Fibroblast of gingiva (primary cell): ENCODE data around the gene LY86.

Source experiments
- DNase-seq: peaks from one replicate; pipeline ENCODE4 v3.0.0-alpha.2; 2011; ENCODE audit warnings: low read depth

Gene LY86

DNA sequence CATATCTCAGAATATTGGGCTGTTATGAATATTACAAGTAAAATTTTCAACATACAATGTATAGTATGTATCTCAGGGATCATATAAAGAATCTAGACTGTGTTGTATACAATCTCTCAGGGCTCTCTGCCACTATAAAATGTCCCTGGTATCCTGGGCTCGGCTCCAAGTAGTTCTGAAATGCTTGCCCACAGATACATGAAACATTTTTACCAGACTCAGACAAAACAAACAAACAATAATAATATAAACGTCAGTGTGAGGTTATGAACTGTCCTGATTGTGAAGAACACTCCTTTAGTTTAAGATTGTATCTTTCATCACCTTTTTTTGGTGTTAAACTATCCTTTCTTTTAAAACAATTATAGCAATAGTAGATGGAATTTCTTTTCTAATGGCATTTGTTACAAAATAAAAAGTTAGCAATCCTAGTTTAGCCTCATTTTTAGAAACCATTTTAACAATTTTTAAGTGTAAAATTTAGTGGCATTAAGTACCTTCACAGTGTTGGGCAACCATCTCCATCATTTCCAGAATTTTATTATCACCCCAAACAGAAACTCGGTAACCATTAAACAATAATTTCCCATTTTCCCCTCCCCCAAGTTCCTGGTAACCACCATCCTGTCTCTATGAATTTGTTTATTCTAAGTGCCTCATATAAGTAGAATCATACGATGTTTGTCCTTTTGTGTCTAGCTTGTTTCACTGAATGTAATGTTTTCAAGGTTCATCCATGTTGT is 17.4 kb upstream of the LY86 start:
- DNase-seq = no peak

DNA sequence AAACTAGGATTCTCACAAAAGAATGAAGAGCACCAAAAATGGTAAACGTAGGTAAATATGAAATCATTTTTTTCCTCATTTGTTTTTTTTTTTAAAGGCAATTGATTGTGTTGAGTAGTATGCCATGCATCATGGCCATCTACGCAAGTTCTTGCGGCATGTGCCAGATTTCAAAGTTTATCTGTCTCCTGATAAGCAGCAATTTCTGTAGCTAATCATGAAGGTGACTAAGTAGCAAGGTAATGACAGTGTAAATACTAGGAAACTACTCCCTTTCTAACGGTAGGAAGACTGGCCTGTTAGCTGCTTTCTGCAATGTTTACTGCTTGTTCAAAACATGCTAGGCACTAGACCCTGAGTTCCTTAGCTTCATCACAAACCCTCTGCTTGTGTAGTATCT is 13.4 kb upstream of the LY86 start:
- no peak for DNase-seq

DNA sequence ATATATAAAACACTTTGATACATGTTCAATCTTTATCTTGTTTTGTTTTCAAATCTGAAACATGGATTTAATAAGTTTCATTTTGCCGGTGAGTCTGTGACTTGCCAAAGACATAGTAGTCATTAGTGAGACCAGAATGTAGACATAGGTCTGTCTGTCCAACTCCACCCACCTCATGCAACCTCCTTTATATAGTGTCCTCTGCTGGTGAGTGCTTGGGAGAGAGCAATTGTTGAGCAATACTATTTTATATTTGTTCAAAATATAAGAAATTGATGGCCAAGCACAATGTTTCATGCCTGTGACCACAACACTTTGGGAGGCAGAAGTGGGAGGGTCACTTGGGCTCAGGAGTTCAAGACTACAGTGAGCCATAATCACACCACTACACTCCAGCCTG is 10.8 kb upstream of the LY86 start:
- DNase-seq = no peak

DNA sequence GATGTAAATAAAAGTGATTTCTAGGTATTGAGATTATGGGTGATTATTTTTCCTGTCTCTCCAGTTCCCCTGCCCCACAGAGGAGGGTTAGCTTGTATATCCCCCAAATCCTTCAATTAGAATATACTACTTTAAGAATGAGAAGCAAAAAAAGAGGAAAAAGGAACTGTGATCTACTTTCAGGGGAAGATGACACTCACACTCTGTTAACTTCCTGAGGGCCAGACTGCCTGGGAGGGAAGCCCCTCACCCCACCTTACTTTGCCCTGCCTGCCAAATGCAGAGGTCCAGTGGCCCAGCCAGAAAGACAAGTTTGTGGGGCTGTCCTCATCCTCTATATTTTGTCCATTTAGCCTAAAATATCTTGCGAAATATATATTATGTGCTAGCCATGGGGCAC is 9.2 kb upstream of the LY86 start:
- no peak for DNase-seq

DNA sequence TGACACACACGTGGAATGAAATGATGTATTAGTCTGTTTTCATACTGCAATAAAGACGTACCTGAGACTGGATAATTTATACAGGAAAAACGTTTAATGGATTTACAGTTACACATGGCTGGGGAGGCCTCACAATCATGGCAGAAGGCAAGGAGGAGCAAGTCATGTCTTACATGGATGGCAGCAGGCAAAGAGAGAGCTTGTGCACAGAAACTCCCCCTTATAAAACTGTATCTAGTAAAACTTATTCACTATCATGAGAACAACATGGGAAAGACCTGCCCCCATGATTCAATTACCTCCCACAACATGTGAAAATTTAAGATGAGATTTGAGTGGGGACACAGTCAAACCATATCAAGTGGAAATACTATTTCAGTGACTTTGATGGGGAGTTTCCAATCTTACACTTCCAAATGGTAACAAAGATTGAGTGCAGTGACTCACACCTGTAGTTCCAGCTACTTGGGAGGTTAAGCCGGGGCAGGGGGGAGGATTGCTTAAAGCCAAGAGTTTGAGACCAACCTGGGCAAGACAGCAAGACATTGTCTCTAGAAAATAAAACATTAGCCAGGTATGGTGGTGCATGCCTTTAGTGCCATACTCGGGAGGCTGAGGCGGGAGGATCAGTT is 8.2 kb upstream of the LY86 start:
- no peak for DNase-seq

DNA sequence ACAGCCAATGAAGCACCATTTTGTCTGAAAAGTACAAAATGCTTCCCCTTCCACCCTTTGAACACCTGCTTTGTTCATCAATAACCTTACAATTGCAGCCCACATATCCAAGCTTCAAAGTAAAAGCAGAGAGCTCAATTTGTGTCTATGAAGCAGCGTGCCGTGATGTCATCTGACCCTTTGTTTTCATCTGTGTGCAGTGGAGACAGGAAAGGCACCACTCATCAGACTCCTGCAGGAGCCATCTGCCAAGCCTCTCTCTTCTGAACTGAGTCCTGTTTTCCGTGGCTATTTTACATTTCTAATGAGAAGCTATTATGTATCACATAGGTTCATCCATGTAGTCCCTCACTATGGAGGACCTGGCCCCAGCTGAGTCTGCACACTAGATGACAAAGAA is 7.5 kb upstream of the LY86 start:
- DNase-seq = no peak

DNA sequence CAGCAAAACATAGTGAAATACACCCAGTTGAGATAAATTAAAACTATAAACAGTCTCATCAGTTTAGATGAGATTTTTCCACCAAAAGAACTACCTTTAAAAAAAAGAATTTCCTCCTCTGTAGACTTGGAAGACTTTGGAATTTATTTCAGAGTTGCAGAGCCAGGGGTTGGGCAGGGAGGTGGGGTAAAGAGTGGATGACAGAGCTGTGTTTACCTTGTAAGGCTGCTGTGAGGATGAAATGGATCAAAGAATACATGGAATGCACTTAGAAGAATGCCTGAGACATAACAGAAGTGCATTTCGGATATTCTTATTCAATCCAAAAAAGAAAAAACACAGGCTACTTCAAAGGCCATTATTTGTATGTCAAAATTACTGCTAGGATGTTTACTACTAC is 6.4 kb upstream of the LY86 start:
- DNase-seq = no peak

DNA sequence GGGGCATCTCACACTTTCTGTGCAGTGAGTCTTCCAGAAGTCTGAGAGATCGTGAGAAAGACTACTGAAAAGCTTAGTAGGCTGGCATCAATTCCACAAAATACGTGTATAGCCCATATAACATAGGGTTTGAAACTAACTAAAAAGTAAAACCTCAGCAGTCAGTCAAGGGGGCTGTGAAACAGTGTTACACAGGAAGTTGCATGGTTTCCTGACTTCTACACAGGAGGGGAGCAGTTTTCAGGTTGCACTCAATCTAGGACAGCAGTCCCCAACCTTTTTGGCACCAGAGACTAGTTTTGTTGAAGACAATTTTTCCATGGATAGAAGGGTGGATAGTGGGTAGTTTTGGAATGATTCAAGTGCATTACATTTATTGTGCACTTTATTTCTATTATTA is 4.7 kb upstream of the LY86 start:
- no peak for DNase-seq

DNA sequence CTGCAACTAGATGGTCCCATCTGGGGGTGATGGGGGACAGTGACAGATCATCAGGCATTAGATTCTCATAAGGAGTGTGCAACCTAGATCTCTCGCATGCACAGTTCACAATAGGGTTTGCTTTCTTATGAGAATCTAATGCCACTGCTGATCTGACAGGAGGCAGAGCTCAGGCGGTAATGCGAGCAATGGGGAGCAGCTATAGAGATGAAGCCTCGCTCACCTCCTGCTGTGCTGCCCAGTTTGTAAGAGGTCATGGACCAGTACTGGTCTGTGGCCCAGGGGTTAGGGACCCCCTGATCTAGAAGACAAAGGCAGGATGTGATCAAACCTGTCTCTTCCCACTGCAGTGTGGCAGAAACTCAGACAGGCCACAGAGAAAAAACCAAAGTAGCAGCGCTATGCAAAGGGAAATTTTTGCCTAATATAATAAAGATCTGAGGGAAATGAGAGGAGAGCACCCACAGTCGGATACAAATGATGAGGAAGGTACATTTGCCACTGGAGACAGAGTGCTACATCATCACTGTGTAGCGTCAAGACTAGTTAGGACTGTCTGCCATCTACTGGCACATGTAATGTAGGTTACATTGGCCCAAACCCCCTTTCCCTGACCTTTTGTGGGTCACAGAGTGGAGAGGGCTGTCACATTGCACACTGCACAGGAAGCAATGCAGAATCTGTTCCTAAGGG is 4.1 kb upstream of the LY86 start:
- DNase-seq = no peak

DNA sequence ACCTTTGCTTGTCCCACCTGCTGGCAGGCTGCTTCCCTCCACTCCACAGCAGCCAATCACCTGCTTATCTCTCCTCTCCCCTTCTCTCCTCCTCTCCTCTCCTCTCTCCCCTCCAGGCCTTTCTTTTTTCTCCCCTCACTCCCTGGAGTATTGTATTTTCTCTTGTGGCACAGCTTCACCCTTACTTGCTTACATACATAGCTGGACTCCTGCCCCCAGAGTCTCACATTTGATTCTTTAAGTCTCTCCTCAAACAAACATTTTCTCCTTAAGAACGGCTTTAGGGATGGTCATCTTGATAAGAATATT is 3.6 kb upstream of the LY86 start:
- no peak for DNase-seq

DNA sequence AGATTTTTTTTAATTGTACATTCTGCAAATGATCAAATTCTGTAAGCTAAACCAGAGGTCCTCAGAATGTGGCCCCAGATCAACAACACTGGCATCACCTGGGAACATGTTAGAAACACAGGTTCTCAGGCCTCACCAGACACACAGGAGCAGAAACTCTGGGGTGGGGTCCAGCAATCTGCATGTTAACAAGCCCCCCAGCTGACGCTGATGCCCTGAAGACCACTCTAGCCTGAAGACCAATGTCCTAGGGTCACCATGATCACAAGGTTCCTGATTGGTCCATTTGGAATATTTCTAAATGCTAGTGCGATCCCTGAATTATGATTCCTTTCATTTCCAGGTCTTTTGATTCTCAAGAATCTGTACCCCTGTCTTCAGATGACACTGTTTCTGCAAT is 2.4 kb upstream of the LY86 start:
- DNase-seq = no peak

DNA sequence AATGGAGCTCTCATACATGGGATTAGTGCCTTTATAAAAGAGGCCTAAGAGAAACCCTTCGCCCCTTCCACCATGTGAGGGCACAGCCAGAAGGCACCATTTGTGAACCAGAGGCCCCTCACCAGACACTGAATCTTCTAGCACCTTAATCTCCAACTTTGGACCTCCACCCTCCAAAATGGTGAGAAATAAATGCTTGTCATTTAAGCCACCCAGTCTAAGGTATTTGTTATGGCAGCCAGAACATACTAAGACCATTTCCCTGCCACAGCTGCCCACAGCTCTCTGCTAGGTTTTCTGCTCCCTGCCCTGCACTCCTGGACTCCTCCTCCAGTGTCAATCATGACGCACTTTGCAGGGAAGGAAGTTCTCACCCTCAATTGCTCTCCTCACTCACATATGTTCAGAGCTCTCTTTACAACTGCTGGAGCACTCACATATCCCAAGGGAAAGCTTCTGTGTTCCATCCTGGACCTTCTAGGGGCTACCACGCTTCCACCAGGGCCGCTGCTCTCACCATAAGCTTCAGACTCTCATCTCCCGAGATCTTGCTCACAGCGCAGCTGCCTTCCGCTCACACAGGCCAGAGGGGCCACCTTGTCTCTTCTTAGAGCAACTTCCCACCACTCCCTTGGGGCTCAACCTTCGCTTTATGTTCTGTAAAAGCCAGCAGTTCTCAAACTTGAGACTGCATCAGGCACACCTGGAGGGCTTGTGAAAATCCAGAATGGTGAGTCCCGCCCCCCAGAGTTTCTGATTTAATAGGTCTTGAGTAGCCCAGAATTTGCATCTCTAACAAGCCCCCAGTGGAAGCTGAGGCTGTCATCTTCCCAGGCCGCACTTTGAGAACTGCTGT is 1.6 kb upstream of the LY86 start:
- no peak for DNase-seq

DNA sequence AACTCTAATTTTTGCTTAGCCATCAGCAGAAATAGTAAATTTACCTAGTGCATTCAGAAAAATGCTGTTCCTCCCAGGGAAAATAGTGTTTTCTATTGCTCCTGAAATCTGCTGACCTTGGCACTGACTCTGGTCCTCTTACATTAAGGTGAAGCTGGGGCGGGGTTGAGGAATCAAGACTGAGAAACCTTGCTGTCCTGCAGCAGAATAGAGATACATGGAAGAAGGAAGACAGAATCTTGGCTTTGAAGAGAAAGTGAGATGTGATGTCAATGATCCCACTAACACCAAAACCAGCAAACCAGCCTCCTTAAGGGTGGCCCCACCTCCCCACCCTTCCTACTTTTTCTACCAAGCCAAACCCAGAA is 840 bp upstream of the LY86 start:
- no peak for DNase-seq

DNA sequence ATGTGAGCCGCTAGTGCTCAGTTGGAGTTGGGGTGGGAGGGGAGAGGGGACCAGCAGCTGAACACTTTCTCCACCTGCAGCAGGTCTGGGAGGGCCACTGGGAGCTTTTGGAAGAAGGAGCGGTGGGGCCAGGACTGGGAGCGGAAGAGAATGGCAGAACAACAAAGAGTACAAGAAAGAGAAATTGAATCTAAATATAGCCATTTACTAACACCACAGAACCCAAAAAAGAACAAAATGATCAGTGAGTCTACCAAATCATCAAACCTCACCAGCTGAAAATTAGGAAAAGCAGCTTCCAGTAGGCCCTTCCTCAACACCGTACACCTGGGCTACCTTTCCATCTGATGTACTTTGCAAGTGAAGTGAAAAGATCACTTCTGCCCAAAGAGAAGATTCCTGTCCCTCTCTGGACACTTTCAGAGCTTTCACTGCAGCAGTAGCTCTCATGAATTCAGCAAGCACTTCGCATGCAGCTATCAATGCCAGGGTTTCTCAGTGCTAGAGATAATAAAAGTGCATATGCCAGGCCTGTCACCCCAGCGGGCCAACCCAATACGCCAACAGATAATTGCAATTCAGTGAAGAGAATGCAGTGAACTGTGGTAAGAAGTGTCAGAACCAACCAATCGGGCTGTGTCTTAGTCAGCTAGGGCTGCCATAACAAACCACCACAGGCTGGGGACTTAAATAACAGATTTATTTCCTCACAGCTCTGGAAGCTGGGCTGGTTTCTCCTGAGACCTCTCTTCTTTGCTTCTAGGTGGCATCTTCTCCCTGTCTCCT is 597 bp downstream of the LY86 start:
- no peak for DNase-seq

DNA sequence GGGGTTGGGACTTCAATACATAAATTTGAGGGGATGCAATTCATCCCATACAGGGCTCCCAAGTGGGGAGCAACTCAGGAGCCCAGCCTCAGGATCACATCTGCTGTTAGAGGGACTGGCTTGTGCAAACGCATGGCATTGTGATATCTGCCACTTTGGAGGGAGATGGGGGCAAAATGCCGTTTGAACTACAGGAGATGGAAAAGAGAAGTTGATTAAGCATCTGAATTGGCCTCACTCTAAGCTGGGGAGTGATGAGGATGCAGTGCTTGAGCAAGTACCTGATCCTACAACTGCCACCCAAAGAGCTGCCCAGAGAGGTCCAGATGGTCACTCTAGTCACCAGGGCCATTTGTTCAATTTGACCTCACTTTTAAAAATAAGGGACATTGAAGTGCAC is 2.0 kb downstream of the LY86 start:
- DNase-seq = no peak

DNA sequence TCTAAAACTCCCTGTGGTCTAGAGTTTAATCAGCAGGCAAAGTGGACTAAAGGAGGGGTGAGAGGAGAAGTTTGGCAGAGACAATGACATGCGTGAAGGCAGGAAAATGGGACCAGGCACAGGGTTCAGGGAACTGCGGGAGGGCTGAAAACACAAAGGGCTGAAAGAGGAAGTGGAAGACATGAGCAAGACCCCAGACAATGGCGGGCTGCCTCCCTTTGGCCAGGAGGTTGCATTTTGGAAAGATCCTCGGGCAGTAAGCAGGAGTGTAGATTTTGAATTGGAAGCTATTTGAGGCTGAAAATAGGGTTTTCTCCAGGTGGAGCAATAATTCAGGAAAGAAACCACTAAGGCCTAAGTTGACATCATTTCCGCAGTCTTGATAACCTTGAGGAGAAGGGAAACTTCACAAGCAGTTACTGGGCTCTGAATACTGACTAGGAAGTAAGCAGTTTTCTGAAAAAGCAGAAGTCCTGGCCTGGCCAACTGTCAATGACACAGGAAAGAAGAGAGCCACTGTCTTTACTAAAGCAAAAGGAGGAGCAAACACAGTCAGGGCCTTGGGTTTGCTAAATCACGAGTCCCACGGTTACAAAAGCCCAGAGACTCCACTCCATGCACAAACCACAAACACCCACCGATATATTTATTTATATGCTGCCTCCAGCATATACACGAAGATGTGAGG is 3.4 kb downstream of the LY86 start:
- no peak for DNase-seq

DNA sequence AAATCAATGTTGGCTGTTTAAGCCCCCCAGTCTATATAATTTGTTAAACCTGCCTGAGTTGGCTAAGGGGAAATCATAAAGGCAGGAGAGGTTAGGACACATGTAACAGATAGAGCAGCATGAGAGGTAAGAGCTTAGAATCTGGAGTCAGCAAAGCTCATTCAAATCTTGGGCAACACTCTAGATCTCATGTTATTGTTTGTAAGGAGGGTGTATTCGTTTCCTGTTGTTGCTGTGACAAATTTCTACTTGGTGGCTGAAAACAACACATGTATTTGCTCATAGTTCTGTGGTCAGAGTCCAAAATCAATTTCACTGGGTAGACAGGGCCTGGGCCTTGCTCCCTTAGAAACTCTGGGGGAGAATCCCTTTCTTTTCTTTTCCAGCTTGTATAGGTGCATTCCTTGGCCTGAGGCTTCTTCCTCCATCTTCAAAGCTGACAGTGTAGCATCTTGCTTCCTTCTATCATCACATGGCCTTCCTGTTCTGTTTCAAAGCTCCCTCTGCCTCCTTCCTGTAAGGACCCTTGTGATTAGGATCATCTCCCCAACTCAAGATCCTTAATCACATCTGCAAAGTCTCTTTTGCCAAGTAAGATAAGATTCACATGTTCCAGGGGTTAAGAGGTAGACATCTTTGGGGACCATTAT is 4.4 kb downstream of the LY86 start:
- DNase-seq = no peak

DNA sequence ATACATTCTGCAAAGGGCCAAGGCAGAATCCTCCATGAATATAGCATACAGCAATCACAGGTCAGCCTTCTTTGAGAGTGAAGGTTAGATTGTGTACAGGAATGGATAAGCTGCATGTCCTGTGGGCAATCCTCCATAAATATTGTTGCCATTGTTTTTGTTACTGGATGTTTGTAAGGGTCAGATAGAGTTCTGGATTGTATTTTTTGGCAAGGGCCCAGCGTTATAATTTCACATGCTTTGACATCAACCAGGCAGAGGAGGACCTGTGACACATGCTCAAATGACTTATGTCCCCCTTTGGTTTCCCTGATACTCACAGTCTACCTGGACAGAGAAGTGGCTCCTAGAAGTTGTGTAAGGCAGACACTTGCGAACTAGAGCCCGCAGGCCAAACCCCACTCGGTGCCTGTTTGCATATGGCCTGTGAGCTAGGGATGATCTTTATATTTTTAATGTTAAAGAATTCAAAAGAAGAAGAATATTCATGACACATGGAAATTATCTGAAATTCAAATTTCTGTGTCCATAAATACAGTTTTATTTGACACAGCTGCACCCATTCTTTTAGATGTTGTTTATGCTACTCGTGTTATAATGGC is 5.4 kb downstream of the LY86 start:
- no peak for DNase-seq

DNA sequence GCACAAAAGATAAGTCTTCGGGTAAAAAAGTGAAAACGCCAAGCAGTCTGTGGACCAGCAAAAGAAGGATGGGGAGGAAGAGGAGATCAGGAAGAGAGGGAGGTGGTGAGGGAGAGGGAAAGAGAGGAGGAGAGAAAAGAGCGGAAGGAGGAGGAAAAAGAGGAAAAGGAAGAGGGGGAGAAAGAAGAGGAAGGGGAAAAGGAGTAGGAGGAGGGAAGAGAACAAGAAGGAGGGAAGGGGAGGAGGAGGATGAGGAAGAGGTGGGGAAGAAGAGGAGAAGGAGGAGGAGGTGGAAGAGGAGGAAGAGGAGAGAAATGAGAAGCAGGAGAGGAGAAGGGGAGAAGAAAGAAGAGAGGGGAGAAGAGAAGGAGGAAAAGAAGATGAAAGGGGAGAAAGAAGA is 6.5 kb downstream of the LY86 start:
- DNase-seq = no peak

DNA sequence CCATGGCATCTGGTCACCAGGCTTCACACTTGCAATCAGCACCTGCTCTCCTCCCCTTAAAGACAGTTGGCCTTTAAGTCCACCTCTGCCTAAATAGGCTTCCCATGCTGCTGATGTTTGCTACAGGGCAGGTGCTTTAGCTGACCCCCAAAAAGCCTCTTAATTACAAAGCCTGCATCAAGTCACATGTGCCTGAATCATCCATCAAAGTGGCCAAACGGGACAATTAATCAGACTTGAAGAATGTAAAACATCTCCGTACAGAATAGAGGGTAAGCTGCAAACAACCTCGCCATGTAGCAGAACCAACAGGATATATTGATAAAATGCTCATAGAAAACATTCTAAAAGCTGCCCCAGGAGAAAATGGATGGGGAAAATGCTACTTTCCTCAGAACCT is 7.4 kb downstream of the LY86 start:
- no peak for DNase-seq
